Stimulated activated CD4-positive, alpha-beta T cell treated with anti-CD3 and anti-CD28 coated beads, Interleukin-12 subunit alpha, Interleukin-12 subunit beta, amount 100 ng/mL, for 24 hours (primary cell): ENCODE results near the gene GLRX2.
A peak's percentile ranks its signal among the peaks of the same experiment; 100 is the strongest.
"Not testable (repeated sequence)": the region's sequence is repeated elsewhere in the genome, so short reads cannot be mapped to it uniquely, and the experiment has no call there.

Experiments
- DNase-seq, 2 experiments: peaks; one replicate each; pipeline ENCODE4 v3.0.0-alpha.2; 2020; ENCODE audit warnings: low read depth in 2 of 2

GLRX2 gene

GRCh38 chr1:193104907-193105820 is at the start of gene GLRX2:
Gene GLRX2 (minus strand): TSS chr1:193105414. CDS start chr1:193105382, 32 bp downstream.
- DNase-seq: peak; percentile 28 to 53

- DNase-seq: no peak
These were observed 39.8 kb upstream of the GLRX2 start for GRCh38 chr1:193144999-193145398.

GRCh38 chr1:193144361-193144938 is 39.2 kb upstream of the GLRX2 start:
- DNase-seq: no peak

GRCh38 chr1:193143285-193143684 is 38.1 kb upstream of the GLRX2 start:
- no peak for DNase-seq

GRCh38 chr1:193142409-193142808 is 37.2 kb upstream of the GLRX2 start:
- no peak for DNase-seq

GRCh38 chr1:193141804-193142203 is 36.6 kb upstream of the GLRX2 start:
- no peak for DNase-seq

GRCh38 chr1:193140254-193140653 is 35.0 kb upstream of the GLRX2 start:
- DNase-seq: no peak

- no peak for DNase-seq
These were observed 26.1 kb upstream of the GLRX2 start for GRCh38 chr1:193131266-193131860.

GRCh38 chr1:193125369-193125768 is 20.2 kb upstream of the GLRX2 start:
- no peak for DNase-seq

GRCh38 chr1:193123751-193124150 is 18.5 kb upstream of the GLRX2 start:
- no peak for DNase-seq

GRCh38 chr1:193121616-193122593 is 16.7 kb upstream of the GLRX2 start, which contains the start of gene CDC73:
Gene CDC73 (plus strand): TSS chr1:193122031. CDS start chr1:193122201, 170 bp downstream.
- peak; percentile 98 to 100 for DNase-seq

GRCh38 chr1:193120604-193121166 is 15.5 kb upstream of the GLRX2 start:
- DNase-seq: no peak

- DNase-seq: no peak
These were observed 13.9 kb upstream of the GLRX2 start for GRCh38 chr1:193118803-193119730.

GRCh38 chr1:193118194-193118593 is 13.0 kb upstream of the GLRX2 start:
- DNase-seq: no peak

- not testable (repeated sequence) for DNase-seq
These were observed 12.0 kb upstream of the GLRX2 start for GRCh38 chr1:193117167-193117566.

GRCh38 chr1:193115629-193116227 is 10.5 kb upstream of the GLRX2 start:
- no peak for DNase-seq

GRCh38 chr1:193114485-193115095 is 9.4 kb upstream of the GLRX2 start:
- DNase-seq: no peak

GRCh38 chr1:193113992-193114332 is 8.7 kb upstream of the GLRX2 start:
- DNase-seq: no peak
